Uterus (tissue), 2 donors: Measurements from ENCODE around the gene TTLL10.

Source experiments
- CTCF ChIP-seq, 4 experiments: fragments of 200-600 bp in 2 of 4; fragments of 450-650 bp in 2 of 4; sonication (generic) in 2 of 4; IDR thresholded peaks; one replicate each; pipeline ENCODE4 v1.5.1; 2016 to 2019; ENCODE audit warnings: antibody characterized with exemption in 4 of 4, mild to moderate bottlenecking in 2 of 4, moderate library complexity in 1 of 4
- POLR2A ChIP-seq, 2 donors: fragments of 450-650 bp; IDR thresholded peaks; one replicate each; pipeline ENCODE4 v1.6.1; 2016; ENCODE audit warnings: antibody characterized with exemption in 2 of 2, mild to moderate bottlenecking in 1 of 2, moderate library complexity in 1 of 2

GRCh38 chr1:1167398-1167821 is 6.3 kb upstream of the TTLL10 start:
- TF ChIP-seq CTCF (IDR thresholded peaks at IDR 0.05) (no peak), POLR2A (IDR thresholded peaks at IDR 0.05) (no peak)
